ENCODE data around the gene ZNF584. TPM values are rescaled to one million over a fixed set of nuclear protein-coding genes. Genes with fewer than 3 reads are reported as not detected.
A peak's percentile ranks its signal among the peaks of the same experiment; 100 is the strongest.

ZNF584 gene
- total and polyA plus RNA-seq, 12 donors, result 7.1 to 37.5 (median 14.4) TPM

DNA sequence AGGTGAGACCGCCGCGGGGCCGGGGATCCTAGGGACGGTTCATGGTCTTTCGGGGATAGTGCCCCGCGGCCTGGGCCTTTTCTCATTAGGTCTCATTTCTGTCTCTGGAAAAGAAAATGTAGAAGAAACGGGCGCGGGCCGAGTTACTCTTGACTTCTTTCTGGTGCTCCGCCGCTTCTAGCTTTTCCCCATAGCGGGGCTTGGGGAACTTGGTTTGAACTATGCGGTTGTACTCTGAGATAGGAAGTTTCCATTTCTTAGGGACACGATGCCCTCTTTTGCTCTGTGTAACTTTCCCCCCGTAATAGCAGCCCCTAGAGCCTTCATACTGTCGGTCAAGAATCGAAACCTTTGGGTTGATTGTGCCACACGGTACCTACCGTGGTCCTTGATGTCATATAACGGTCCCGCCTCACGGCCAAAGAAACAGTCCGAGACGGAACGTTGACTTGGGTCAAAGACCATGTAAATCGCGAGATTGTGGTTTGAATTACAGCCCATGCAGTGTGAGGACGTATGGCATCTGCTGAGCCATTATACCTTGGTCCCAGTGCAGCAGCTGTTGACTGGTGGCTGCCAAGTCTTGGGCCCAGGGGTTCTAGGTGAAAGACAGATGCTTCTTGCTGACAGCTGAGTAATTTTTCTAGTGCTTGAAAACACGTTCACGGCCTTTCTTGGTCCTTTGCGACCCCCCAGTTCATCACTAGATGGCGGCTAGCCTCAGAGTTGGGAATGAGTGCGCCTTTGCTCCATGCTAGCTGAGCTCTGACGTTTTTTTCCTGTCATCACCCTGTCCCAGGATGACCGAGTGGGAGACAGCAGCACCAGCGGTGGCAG, 20.9 kb upstream of the ZNF584 start:
- Histone ChIP-seq H3K27ac (peak overlapping the region; percentile 80 to 99 (median 97)), H3K4me1 (replicated peaks in 1 of 2) (peaks cover 22 to 27% of the 10 kb centered on the region in 2 donors), H3K27me3 (no peaks in the 10 kb centered on the region), H3K4me3 (peak overlapping the region; percentile 58 to 88 (median 80)), H3K9me3 (replicated peaks in 1 of 3) (no peaks in the 10 kb centered on the region), H3K36me3 (replicated peaks in 1 of 2) (peaks cover 0 to 34% of the 10 kb centered on the region in 2 donors)
- TF ChIP-seq, protein P1, sequence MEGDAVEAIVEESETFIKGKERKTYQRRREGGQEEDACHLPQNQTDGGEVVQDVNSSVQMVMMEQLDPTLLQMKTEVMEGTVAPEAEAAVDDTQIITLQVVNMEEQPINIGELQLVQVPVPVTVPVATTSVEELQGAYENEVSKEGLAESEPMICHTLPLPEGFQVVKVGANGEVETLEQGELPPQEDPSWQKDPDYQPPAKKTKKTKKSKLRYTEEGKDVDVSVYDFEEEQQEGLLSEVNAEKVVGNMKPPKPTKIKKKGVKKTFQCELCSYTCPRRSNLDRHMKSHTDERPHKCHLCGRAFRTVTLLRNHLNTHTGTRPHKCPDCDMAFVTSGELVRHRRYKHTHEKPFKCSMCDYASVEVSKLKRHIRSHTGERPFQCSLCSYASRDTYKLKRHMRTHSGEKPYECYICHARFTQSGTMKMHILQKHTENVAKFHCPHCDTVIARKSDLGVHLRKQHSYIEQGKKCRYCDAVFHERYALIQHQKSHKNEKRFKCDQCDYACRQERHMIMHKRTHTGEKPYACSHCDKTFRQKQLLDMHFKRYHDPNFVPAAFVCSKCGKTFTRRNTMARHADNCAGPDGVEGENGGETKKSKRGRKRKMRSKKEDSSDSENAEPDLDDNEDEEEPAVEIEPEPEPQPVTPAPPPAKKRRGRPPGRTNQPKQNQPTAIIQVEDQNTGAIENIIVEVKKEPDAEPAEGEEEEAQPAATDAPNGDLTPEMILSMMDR (IDR thresholded peaks at IDR 0.05), result no peak
- no peak for TF ChIP-seq POLR2A (IDR thresholded peaks at IDR 0.05)
- DNase-seq, result peak in 1 of 7 donors; percentile 56
- 6 to 10% (median 8%) methylated on average over 30 to 39 of the region's 39 CpGs for WGBS, 4 donors
- intact Hi-C loops (cut with DNase I), result no loop called here

- 66 to 74% (median 71%) methylated on average over 3 of the region's 3 CpGs for WGBS, 4 donors
- peaks cover 22 to 27% of the 10 kb centered on the region in 2 donors for H3K4me1 ChIP-seq (replicated peaks in 1 of 2)
- intact Hi-C loops (cut with DNase I), result no loop called here
- no peaks in the 10 kb centered on the region for H3K27me3 ChIP-seq
- H3K27ac ChIP-seq, result peak overlapping the region in 3 of 5 donors; percentile 97 to 98 (median 97)
- TF ChIP-seq, protein P1 (IDR thresholded peaks at IDR 0.05), result no peak
- no peak for TF ChIP-seq POLR2A (IDR thresholded peaks at IDR 0.05)
- DNase-seq, result no peak
- H3K36me3 ChIP-seq (replicated peaks in 1 of 2), result peaks cover 0 to 40% of the 10 kb centered on the region in 2 donors
- H3K4me3 ChIP-seq, result peak overlapping the region in 2 of 4 donors; percentile 74 to 86
- no peaks in the 10 kb centered on the region for H3K9me3 ChIP-seq (replicated peaks in 1 of 3)
Observed at GRCh38 chr19:58388175-58388526, 20.3 kb upstream of the ZNF584 start.

DNA sequence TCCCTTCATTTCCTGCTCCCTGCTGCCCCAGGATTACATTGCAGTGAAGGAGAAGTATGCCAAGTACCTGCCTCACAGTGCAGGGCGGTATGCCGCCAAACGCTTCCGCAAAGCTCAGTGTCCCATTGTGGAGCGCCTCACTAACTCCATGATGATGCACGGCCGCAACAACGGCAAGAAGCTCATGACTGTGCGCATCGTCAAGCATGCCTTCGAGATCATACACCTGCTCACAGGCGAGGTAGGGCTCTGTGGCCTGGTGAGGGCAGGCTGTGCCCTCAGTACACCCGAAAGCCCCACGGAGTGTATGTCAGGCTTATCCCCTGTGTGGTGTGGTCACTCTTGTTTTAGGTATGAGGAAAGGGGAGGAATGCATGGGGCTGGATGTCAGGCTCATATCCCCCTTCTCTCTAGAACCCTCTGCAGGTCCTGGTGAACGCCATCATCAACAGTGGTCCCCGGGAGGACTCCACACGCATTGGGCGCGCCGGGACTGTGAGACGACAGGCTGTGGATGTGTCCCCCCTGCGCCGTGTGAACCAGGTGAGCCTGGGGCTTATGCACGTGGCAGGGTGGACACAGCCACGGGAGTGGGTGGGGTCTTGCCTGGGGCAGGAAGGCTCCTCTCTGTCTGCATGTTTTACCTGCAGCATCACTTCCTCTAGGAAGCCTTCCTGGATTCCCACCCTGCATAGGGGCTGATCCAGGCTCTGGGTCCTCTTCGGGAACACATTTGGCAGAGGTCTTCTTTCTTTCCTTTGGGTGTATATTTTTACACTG, 15.3 kb upstream of the ZNF584 start:
- no peak overlapping the region for H3K4me3 ChIP-seq
- TF ChIP-seq POLR2A (IDR thresholded peaks at IDR 0.05), result no peak
- TF ChIP-seq, protein P1 (IDR thresholded peaks at IDR 0.05), result no peak
- intact Hi-C loops (cut with DNase I), result no loop called here
- peaks cover 5 to 6% of the 10 kb centered on the region in 2 donors for H3K4me1 ChIP-seq (replicated peaks in 1 of 2)
- 87 to 94% (median 91%) methylated on average over 17 to 26 of the region's 26 CpGs for WGBS, 4 donors
- no peaks in the 10 kb centered on the region for H3K9me3 ChIP-seq (replicated peaks in 1 of 3)
- DNase-seq, result no peak
- H3K36me3 ChIP-seq (replicated peaks in 1 of 2), result peaks cover 0 to 58% of the 10 kb centered on the region in 2 donors
- peaks cover 4% of the 10 kb centered on the region for H3K27me3 ChIP-seq
- H3K27ac ChIP-seq, result no peak overlapping the region

GRCh38 chr19:58393725-58394033, 14.8 kb upstream of the ZNF584 start:
- TF ChIP-seq, protein P1 (IDR thresholded peaks at IDR 0.05), result no peak
- TF ChIP-seq POLR2A (IDR thresholded peaks at IDR 0.05), result no peak
- WGBS, 4 donors, result 84 to 92% (median 87%) methylated on average over 4 of the region's 4 CpGs
- Histone ChIP-seq H3K36me3 (replicated peaks in 1 of 2) (peaks cover 0 to 58% of the 10 kb centered on the region in 2 donors), H3K4me1 (replicated peaks in 1 of 2) (peaks cover under 1 to 4% of the 10 kb centered on the region in 2 donors), H3K4me3 (no peak overlapping the region), H3K27me3 (peaks cover 4% of the 10 kb centered on the region), H3K9me3 (replicated peaks in 1 of 3) (no peaks in the 10 kb centered on the region), H3K27ac (no peak overlapping the region)
- intact Hi-C loops (cut with DNase I), result no loop called here
- DNase-seq, result no peak
